Measurements from ENCODE around the gene RHOJ.
"Not testable (repeated sequence)": the region's sequence is repeated elsewhere in the genome, so short reads cannot be mapped to it uniquely, and the experiment has no call there.

The RHOJ gene

DNA sequence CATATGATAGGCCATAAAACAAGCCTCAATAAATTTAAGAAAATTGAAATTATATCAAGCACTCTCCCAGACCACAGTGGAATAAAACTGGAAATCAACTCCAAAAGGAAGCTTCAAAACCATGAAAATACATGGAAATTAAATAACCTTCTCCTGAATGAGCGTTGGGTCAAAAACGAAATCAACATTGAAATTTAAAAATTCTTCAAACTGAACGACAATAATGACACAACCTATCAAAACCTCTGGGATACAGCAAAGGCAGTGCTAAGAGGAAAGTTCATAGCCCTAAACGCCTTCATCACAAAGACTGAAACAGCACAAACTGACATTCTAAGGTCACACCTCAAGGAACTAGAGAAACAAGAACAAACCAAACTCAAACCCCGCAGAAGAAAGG lies 100.2 kb downstream of the RHOJ start:
- not testable (repeated sequence) for H3K4me3 ChIP-seq (ENCODE audit: insufficient read depth, low read depth, low read length, poor library complexity, severe bottlenecking); H3K27ac ChIP-seq (ENCODE audit: insufficient read depth, low read length, poor library complexity, severe bottlenecking); H3K27me3 ChIP-seq (replicated peaks; ENCODE audit: control insufficient read depth, insufficient read depth, low read length, poor library complexity, severe bottlenecking); H3K9me3 ChIP-seq (ENCODE audit: control insufficient read depth, low read length); DNase-seq; H3K36me3 ChIP-seq (ENCODE audit: control insufficient read depth, insufficient read depth, low read length); H3K4me1 ChIP-seq (ENCODE audit: control insufficient read depth, insufficient read depth, low read length, poor library complexity, severe bottlenecking)

DNA sequence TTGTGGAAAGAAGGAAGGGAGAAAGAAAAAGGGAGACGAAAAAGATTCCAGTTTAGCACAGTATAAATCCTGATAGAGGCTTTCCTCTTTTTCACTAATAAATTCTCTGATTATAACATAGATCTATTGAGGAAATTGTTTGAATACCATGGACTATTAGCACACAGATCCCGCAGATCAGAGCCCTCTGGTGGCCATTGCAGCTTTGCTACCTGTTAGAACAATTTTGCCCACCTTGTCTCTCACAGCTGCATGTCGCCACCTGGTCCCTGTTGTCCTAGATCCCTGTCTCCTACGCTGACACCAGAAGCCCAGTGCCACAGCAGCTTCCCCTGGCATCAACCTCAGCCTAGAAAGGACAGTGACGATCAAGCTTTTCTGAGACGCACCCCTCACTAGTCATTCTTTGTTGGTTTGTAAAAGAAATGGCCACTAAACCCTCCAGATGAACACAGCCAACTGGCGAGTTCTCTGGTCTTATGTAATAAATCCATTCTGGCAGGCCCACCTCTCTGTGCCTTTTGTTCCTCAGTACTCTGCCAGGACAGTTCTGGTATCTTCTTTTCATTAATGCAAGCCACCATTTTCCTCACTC lies 104.6 kb downstream of the RHOJ start:
- H3K27me3 ChIP-seq (replicated peaks; ENCODE audit: control insufficient read depth, insufficient read depth, low read length, poor library complexity, severe bottlenecking) = no peaks in the 10 kb centered on the region
- no peak overlapping the region for H3K27ac ChIP-seq (ENCODE audit: insufficient read depth, low read length, poor library complexity, severe bottlenecking)
- no peak for DNase-seq
- H3K9me3 ChIP-seq (ENCODE audit: control insufficient read depth, low read length) = no peaks in the 10 kb centered on the region
- no peak overlapping the region for H3K4me3 ChIP-seq (ENCODE audit: insufficient read depth, low read depth, low read length, poor library complexity, severe bottlenecking)
- H3K4me1 ChIP-seq (ENCODE audit: control insufficient read depth, insufficient read depth, low read length, poor library complexity, severe bottlenecking) = no peaks in the 10 kb centered on the region
- H3K36me3 ChIP-seq (ENCODE audit: control insufficient read depth, insufficient read depth, low read length) = no peaks in the 10 kb centered on the region

DNA sequence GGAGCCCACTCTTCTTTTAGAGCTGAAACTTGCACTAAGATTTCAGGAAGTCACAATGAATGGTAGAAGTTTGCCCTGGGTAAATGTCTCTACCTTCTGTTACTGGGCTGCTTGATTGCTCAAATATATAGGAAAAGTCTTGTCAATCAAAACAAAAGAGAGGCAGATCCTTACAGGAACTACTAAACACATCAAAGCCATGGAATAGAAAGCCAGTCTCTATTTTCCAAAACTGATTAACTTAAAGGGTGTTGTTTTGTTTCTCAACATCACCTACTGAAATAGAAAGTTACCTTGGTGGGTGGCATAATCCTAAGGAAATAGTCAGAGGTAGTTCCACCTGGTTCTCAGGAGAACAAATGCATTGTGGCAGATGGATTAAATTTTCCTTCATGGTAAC lies 114.6 kb downstream of the RHOJ start, which contains the start of gene GPHB5:
Gene GPHB5 (minus strand): TSS at position 101 of the 400 bp plus-strand sequence. CDS start 1,086 bp downstream, outside the sequence.
- Histone ChIP-seq H3K36me3 (ENCODE audit: control insufficient read depth, insufficient read depth, low read length) (no peaks in the 10 kb centered on the region), H3K27ac (ENCODE audit: insufficient read depth, low read length, poor library complexity, severe bottlenecking) (no peak within 1 kb of the TSS), H3K4me3 (ENCODE audit: insufficient read depth, low read depth, low read length, poor library complexity, severe bottlenecking) (no peak within 1 kb of the TSS), H3K4me1 (ENCODE audit: control insufficient read depth, insufficient read depth, low read length, poor library complexity, severe bottlenecking) (no peaks in the 10 kb centered on the region), H3K9me3 (ENCODE audit: control insufficient read depth, low read length) (no peaks in the 10 kb centered on the region), H3K27me3 (replicated peaks; ENCODE audit: control insufficient read depth, insufficient read depth, low read length, poor library complexity, severe bottlenecking) (no peaks in the 10 kb centered on the region)
- no peak for DNase-seq

DNA sequence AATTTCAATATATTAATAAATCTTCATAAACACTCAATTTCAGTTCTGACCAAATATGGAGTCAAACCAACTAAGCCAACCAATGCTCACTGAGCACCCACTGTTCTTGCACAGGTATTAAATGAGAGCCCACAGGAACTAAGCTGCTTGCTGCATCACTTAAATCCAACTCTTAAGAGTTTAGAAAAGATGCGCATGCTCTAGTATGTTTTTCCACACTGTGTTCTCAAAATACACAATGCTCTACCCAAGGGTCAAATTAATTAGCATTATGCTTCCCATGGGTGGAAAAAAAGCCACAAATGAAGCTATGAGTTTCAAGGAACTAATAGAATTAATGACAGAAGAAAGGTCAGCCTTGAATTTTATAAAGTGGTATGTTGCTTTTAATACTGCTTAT lies 118.2 kb downstream of the RHOJ start:
- no peak for DNase-seq
- no peaks in the 10 kb centered on the region for H3K4me1 ChIP-seq (ENCODE audit: control insufficient read depth, insufficient read depth, low read length, poor library complexity, severe bottlenecking)
- no peaks in the 10 kb centered on the region for H3K36me3 ChIP-seq (ENCODE audit: control insufficient read depth, insufficient read depth, low read length)
- H3K9me3 ChIP-seq (ENCODE audit: control insufficient read depth, low read length) = no peaks in the 10 kb centered on the region
- H3K27me3 ChIP-seq (replicated peaks; ENCODE audit: control insufficient read depth, insufficient read depth, low read length, poor library complexity, severe bottlenecking) = no peaks in the 10 kb centered on the region
- H3K4me3 ChIP-seq (ENCODE audit: insufficient read depth, low read depth, low read length, poor library complexity, severe bottlenecking) = no peak overlapping the region
- no peak overlapping the region for H3K27ac ChIP-seq (ENCODE audit: insufficient read depth, low read length, poor library complexity, severe bottlenecking)

DNA sequence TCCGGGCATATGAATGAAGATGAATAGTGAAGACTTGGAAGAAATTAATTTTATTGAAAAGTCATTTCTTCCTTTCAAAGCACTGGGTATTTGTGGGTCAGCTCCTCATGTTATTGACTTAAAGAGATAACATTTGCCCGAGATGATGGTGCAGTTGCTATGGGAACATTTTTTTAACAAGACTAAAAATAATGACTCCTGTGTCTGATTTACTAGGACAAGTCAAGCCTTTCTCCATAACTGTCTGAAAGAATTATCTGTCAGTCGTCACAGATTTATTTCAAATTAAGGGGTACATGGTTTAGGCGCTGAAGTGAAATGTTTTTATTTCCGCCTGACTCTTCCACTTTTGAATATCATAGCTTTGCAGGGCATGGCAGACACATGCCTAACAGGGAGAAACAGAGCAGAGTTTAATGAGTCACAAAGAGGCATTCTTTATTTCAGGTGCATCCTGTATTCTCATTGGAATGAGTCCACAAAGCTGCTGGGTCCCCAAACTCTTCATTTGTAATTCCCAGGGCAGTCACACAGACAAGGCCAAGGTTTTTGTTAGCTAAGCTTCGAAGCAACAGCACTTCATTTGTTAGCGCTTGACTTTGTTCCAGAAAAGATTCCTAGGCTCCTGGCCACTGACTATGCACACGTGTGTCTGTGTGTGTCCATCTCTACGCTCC lies 118.8 kb downstream of the RHOJ start:
- Histone ChIP-seq H3K4me1 (ENCODE audit: control insufficient read depth, insufficient read depth, low read length, poor library complexity, severe bottlenecking) (no peaks in the 10 kb centered on the region), H3K27ac (ENCODE audit: insufficient read depth, low read length, poor library complexity, severe bottlenecking) (no peak overlapping the region), H3K36me3 (ENCODE audit: control insufficient read depth, insufficient read depth, low read length) (no peaks in the 10 kb centered on the region), H3K27me3 (replicated peaks; ENCODE audit: control insufficient read depth, insufficient read depth, low read length, poor library complexity, severe bottlenecking) (no peaks in the 10 kb centered on the region), H3K4me3 (ENCODE audit: insufficient read depth, low read depth, low read length, poor library complexity, severe bottlenecking) (no peak overlapping the region), H3K9me3 (ENCODE audit: control insufficient read depth, low read length) (no peaks in the 10 kb centered on the region)
- DNase-seq = no peak

DNA sequence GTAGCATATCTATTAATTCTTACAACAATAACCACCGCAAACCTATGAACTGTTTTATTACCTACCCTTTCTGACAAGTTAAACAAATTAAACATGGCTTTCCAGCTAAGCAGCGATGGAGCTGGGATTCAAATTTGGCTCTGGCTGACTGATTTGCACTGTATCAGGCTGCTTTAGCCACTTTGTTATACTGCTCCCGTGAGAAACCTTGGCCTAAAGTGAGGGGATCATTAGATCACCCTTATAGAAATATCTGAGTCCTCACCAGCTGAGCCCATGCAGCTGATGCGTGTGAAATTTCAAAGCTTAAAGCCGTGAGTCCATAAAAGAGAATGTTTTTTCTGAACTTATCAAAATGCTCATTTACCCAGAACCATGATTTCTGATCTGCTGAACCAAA lies 122.6 kb downstream of the RHOJ start:
- H3K27me3 ChIP-seq (replicated peaks; ENCODE audit: control insufficient read depth, insufficient read depth, low read length, poor library complexity, severe bottlenecking) = no peaks in the 10 kb centered on the region
- no peaks in the 10 kb centered on the region for H3K36me3 ChIP-seq (ENCODE audit: control insufficient read depth, insufficient read depth, low read length)
- no peak for DNase-seq
- H3K4me3 ChIP-seq (ENCODE audit: insufficient read depth, low read depth, low read length, poor library complexity, severe bottlenecking) = no peak overlapping the region
- H3K27ac ChIP-seq (ENCODE audit: insufficient read depth, low read length, poor library complexity, severe bottlenecking) = no peak overlapping the region
- H3K4me1 ChIP-seq (ENCODE audit: control insufficient read depth, insufficient read depth, low read length, poor library complexity, severe bottlenecking) = no peaks in the 10 kb centered on the region
- no peaks in the 10 kb centered on the region for H3K9me3 ChIP-seq (ENCODE audit: control insufficient read depth, low read length)

DNA sequence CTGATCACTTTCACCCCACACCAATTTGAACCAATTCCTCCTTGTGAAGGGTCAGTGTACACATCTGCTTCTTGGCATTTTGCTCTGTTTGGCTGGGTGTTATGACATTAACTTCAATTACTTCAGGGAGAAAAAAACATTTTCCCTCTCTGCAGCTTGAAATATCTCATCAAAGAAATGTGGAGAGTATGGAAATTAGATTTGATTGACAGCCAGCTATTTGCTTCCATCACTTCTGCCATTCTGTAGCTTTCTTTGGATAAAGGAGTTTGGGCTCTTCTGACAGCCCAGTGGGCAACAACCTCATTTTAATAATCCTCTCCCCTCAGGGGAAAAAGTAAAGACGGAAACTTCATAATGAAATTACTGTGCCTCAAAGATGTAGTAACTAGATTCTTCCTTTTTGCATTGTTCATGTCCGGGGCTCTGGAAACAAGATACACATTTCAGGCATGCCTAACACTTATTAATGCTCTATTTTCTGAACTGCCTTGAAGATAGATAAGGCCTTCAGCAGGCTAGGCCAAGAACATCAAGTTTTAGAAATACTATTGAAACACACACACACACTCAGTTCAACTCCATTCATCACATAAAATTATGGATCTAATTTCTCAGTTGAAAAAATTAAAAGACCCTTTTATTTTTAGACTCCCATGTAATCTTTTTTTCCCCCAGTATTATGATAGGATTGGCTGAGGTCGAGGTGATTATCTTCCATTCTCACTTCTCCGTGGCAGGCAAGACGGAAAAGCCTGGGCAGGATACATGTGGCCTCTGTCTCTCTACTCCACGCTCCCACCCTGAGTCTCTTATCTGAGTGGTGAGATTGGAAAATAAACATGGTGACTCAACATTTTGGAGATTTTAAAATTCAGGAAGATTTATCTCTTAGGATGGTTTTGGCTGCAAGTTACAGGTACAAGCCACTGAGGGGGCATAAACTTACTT lies 124.8 kb downstream of the RHOJ start:
- no peaks in the 10 kb centered on the region for H3K27me3 ChIP-seq (replicated peaks; ENCODE audit: control insufficient read depth, insufficient read depth, low read length, poor library complexity, severe bottlenecking)
- no peaks in the 10 kb centered on the region for H3K36me3 ChIP-seq (ENCODE audit: control insufficient read depth, insufficient read depth, low read length)
- DNase-seq = no peak

DNA sequence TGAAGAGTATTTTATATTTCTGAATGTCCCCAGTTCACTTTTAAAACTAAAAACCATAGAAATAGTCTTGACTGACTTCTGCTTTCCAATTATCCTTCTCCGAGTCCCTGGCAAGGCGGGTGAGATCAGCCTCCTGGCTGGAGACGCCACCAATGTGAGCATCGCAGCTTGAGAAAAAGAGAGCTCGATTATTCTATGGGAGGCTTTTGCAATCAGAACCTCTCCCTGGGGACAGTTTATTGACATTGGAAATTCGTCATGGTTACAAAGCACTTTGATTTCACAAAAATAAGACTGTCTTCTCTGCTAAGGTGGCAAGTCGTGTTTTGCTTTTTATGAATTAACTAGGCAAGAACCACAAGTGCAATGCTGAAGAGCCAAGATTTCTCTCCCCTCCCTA lies 138.1 kb downstream of the RHOJ start:
- H3K4me3 ChIP-seq (ENCODE audit: insufficient read depth, low read depth, low read length, poor library complexity, severe bottlenecking) = no peak overlapping the region
- no peaks in the 10 kb centered on the region for H3K36me3 ChIP-seq (ENCODE audit: control insufficient read depth, insufficient read depth, low read length)
- no peaks in the 10 kb centered on the region for H3K27me3 ChIP-seq (replicated peaks; ENCODE audit: control insufficient read depth, insufficient read depth, low read length, poor library complexity, severe bottlenecking)
- DNase-seq = no peak
- no peaks in the 10 kb centered on the region for H3K9me3 ChIP-seq (ENCODE audit: control insufficient read depth, low read length)
- no peaks in the 10 kb centered on the region for H3K4me1 ChIP-seq (ENCODE audit: control insufficient read depth, insufficient read depth, low read length, poor library complexity, severe bottlenecking)
- no peak overlapping the region for H3K27ac ChIP-seq (ENCODE audit: insufficient read depth, low read length, poor library complexity, severe bottlenecking)

More for the DNA sequence above, 124.8 kb downstream of the RHOJ start:
- H3K4me1 ChIP-seq (ENCODE audit: control insufficient read depth, insufficient read depth, low read length, poor library complexity, severe bottlenecking) = no peaks in the 10 kb centered on the region
- no peaks in the 10 kb centered on the region for H3K9me3 ChIP-seq (ENCODE audit: control insufficient read depth, low read length)
- no peak overlapping the region for H3K27ac ChIP-seq (ENCODE audit: insufficient read depth, low read length, poor library complexity, severe bottlenecking)
- no peak overlapping the region for H3K4me3 ChIP-seq (ENCODE audit: insufficient read depth, low read depth, low read length, poor library complexity, severe bottlenecking)
